Astrocyte of the cerebellum (primary cell): ENCODE results near the gene RAN.

Experiments
- DNase-seq: peaks from one replicate; pipeline ENCODE4 v3.0.0-alpha.2; 2011; ENCODE audit warnings: low read depth
- H3K4me3 ChIP-seq: 2 replicates; pipeline ENCODE4 v1.5.1; 2011; ENCODE audit warnings: mild to moderate bottlenecking, low read depth, low read length, moderate library complexity
- in situ Hi-C: cut with HindIII; loops from 2 replicates; pipeline ENCODE4 v1.10.0; 2017; ENCODE audit warnings: low sequenced_read_pairs
- TF ChIP-seq, protein P1 (sequence below): IDR thresholded peaks from 2 replicates; pipeline ENCODE4 v1.5.1; 2012; ENCODE audit warnings: low read length, low read depth, moderate library complexity, mild to moderate bottlenecking; ENCODE audit errors: missing control alignments

The RAN gene

DNA sequence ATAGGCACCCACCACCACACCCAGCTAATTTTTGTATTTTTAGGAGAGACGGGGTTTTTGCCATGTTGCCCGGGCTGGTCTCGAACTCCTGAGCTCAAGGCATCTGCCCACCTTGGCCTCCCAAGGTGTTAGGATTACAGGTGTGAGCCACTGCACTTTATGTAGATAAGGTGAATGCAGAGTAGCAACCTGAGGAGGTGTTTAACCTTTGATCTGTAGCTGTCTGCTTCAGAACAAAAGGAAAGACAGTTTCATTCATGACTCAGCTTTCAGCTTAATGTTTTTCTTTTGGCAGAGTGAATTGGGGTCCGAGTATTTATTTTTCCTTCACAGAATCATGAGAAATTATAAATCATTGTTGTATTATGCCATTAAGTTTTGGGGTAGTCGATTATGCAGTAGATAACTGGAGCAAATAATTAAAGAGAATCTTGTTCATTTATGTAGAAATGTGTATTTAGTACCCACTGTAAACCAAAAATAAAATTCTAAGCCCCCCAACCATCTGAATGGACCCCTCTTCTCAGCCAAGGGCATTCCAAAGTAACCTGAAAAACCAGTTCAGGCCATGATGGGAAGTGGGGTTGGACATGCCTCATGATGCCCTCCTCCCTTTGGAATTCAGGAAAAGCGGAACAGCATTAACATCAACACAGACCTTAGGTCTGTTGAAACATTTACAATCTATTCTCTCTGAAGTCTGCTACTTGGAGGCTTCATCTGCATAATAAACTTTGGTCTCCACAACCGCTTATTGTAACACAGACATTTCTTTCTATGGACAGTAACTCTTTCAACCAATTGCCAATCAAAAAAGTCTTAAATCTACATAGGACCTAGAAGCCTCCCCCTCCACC lies 22.1 kb upstream of the RAN start:
- DNase-seq, result no peak
- in situ Hi-C loops, result no loop called here
- H3K4me3 ChIP-seq, result no peak overlapping the region
- TF ChIP-seq, protein P1, sequence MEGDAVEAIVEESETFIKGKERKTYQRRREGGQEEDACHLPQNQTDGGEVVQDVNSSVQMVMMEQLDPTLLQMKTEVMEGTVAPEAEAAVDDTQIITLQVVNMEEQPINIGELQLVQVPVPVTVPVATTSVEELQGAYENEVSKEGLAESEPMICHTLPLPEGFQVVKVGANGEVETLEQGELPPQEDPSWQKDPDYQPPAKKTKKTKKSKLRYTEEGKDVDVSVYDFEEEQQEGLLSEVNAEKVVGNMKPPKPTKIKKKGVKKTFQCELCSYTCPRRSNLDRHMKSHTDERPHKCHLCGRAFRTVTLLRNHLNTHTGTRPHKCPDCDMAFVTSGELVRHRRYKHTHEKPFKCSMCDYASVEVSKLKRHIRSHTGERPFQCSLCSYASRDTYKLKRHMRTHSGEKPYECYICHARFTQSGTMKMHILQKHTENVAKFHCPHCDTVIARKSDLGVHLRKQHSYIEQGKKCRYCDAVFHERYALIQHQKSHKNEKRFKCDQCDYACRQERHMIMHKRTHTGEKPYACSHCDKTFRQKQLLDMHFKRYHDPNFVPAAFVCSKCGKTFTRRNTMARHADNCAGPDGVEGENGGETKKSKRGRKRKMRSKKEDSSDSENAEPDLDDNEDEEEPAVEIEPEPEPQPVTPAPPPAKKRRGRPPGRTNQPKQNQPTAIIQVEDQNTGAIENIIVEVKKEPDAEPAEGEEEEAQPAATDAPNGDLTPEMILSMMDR, result no peak

DNA sequence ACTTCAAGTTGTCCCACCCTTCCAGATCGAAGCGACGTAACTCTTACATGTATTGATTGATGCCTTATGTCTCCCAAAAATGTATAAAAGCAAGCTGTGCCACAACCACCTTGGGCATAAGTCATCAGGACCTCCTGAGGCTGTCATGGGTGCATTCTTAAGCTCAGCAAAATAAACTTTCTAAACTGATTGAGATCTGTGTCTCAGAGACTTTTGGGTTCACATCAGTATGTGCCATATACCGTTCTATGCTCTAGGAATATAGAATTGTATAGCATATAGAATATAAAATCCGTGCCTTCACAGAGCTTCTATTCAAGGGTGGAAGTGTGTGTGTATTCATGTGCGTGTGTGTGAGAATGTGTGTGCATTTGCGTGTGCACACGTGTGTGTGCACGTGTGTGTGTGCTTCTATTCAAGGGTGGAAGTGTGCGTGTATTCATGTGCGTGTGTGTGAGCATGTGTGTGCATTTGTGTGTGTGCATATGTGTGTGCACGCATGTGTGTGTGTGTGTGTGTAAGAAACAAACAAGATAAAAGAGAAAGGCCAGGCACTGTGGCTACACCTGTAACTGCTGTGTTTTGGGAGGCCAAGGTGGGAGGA lies 21.3 kb upstream of the RAN start:
- in situ Hi-C loops, result no loop called here

DNA sequence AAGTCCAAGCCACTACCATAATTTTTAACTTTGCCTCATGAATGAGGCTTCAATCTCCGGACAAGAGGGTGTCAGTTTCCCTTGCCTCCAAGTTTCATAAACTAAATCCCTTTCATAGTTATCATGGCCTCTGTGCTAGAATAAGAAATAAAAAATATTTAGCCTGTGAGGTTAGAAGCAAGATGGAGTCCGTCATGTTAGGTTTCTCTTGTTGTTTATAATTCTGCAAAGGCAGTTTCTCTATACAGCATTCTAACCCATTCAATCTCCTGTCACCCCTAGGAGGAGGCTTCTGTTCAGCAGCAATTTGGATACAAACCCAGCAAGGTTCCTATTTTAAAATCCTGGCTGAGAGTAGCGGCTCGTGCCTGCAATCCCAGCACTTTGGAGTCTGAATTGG lies 15.8 kb upstream of the RAN start:
- in situ Hi-C loops, result no loop called here
- DNase-seq, result no peak
- TF ChIP-seq, protein P1, result no peak
- no peak overlapping the region for H3K4me3 ChIP-seq

More for the DNA sequence above, 21.3 kb upstream of the RAN start:
- no peak for DNase-seq
- TF ChIP-seq, protein P1, result no peak
- no peak overlapping the region for H3K4me3 ChIP-seq

DNA sequence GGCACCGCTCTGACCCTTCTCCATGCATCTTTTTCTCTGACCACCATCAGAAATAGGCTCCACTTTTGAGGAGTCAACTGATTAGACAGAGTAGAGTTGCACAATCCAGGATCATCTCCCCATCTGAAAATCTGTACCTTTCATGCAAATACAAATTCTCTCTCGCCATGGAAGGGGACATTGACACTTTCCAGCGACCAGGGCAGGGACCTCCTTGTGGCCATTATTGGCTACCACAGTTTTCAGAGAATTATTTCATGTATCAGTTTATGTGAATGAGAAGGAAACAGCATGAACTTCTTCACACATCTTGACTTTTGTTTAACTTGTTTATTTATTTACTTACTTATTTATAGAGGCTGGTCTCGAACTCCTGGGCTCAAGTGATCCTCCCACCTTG lies 13.8 kb upstream of the RAN start:
- DNase-seq, result no peak
- in situ Hi-C loops, result no loop called here
- TF ChIP-seq, protein P1, result no peak
- H3K4me3 ChIP-seq, result no peak overlapping the region

DNA sequence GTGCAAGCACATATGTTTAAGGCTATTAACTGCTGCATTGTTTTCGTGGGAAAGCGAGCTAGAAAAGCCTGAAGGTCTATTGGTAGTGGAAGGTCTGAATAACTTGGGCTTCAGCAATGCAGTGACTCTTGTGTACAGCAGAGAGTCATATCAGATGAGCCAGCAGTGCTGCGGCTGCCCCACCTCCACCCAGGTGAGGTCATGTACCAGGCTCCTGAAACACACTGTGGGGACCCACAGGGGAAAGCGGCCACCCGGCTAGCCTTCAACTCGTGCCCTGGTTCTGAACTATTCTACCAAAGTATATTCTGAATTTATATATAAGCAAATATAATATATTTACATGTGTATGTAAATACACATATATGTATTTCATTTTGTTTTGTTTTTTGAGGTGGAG lies 12.7 kb upstream of the RAN start:
- H3K4me3 ChIP-seq, result no peak overlapping the region
- DNase-seq, result no peak
- in situ Hi-C loops, result no loop called here
- TF ChIP-seq, protein P1, result no peak

DNA sequence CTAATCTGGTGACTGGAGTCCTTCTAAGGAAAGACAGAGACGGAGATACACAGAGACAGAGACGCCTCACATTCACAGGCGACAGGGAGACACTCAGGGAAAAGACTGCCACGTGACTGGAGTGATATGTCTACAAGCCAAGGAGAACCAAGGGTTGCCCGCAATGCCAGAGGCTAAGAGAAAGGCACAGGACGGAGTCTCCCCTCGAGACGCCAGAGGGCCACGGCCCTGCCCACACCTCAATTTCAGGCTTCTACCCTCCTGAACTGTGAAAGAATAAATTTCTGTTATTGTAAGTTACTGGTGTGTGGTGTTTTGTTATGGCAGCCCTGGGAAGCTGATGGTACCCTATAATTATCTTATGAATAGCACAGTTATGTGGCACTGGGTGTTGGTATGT lies 11.6 kb upstream of the RAN start:
- DNase-seq, result no peak
- in situ Hi-C loops, result no loop called here
- no peak overlapping the region for H3K4me3 ChIP-seq
- TF ChIP-seq, protein P1, result no peak
